ENCODE data around the gene GINS3.

- TF ChIP-seq, protein P1, sequence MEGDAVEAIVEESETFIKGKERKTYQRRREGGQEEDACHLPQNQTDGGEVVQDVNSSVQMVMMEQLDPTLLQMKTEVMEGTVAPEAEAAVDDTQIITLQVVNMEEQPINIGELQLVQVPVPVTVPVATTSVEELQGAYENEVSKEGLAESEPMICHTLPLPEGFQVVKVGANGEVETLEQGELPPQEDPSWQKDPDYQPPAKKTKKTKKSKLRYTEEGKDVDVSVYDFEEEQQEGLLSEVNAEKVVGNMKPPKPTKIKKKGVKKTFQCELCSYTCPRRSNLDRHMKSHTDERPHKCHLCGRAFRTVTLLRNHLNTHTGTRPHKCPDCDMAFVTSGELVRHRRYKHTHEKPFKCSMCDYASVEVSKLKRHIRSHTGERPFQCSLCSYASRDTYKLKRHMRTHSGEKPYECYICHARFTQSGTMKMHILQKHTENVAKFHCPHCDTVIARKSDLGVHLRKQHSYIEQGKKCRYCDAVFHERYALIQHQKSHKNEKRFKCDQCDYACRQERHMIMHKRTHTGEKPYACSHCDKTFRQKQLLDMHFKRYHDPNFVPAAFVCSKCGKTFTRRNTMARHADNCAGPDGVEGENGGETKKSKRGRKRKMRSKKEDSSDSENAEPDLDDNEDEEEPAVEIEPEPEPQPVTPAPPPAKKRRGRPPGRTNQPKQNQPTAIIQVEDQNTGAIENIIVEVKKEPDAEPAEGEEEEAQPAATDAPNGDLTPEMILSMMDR (IDR thresholded peaks at IDR 0.05) = no peak
- TF ChIP-seq POLR2A (IDR thresholded peaks at IDR 0.05) = no peak
Measured at GRCh38 chr16:58385218-58385773, 7.0 kb upstream of the GINS3 start.
